ENCODE results near the gene KANK2. TPM values are rescaled to one million over a fixed set of nuclear protein-coding genes. Genes with fewer than 3 reads are reported as not detected.

The KANK2 gene
- total RNA-seq, 2 experiments from 2014 or later: 2.0 to 2.5 TPM

GRCh38 chr19:11236324-11237301, 39.3 kb upstream of the KANK2 start:
- no peak overlapping the region for H3K4me3 Mint-ChIP-seq
- DNase-seq: no peak
- peaks cover 12% of the 10 kb centered on the region for H3K9me3 Mint-ChIP-seq
- no peaks in the 10 kb centered on the region for H3K36me3 Mint-ChIP-seq
- H3K27ac Mint-ChIP-seq: no peak overlapping the region
- ChIA-PET POLR2A (interaction anchor here (0.6 kb wide), 1 partner anchor 49 kb away, joined by 3 read pairs; no protein-coding TSS in a partner anchor), CTCF (no interaction called here)
- H3K27me3 Mint-ChIP-seq: peaks cover 3% of the 10 kb centered on the region
- intact Hi-C loops (cut with micrococcal nuclease): no loop called here
- H3K4me1 Mint-ChIP-seq (ENCODE audit: low read depth): no peaks in the 10 kb centered on the region

- CTCF ChIA-PET: interaction anchor here (1.5 kb wide), 1 partner anchor 9 kb away, joined by 4 read pairs; no protein-coding TSS in a partner anchor
- POLR2A ChIA-PET: no interaction called here
Observed at GRCh38 chr19:11234486-11235075, 37.2 kb upstream of the KANK2 start.

GRCh38 chr19:11233073-11233472, 35.7 kb upstream of the KANK2 start:
- Mint-ChIP-seq H3K36me3 (no peaks in the 10 kb centered on the region), H3K27me3 (no peaks in the 10 kb centered on the region), H3K4me1 (ENCODE audit: low read depth) (no peaks in the 10 kb centered on the region), H3K27ac (no peak overlapping the region), H3K4me3 (no peak overlapping the region), H3K9me3 (peaks cover 3% of the 10 kb centered on the region)
- intact Hi-C loops (cut with micrococcal nuclease): no loop called here
- POLR2A ChIA-PET: no interaction called here
- CTCF ChIA-PET: no interaction called here
- no peak for DNase-seq

More at GRCh38 chr19:11234486-11235075, 37.2 kb upstream of the KANK2 start:
- intact Hi-C loops (cut with micrococcal nuclease): no loop called here
- no peak for DNase-seq
- Mint-ChIP-seq H3K27me3 (no peaks in the 10 kb centered on the region), H3K27ac (no peak overlapping the region), H3K36me3 (no peaks in the 10 kb centered on the region), H3K4me3 (no peak overlapping the region), H3K9me3 (peaks cover 12% of the 10 kb centered on the region), H3K4me1 (ENCODE audit: low read depth) (no peaks in the 10 kb centered on the region)

DNA sequence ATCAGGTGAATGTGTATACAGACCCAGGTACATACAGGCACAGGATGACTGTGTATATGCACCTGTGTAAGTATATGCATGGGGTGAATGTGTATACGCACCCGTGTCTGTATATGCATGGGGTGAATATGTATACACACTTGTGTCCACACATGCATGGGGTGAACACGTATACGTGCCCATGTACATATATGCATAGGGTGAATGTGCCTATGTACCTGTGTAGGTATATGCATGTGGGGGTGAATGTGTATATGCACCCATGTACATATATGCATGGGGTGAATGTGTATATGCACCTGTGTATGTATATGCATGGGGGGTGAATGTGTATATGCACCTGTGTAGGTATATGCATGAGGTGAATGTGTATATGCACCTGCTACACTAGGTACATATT, 35.2 kb upstream of the KANK2 start:
- Mint-ChIP-seq H3K27ac (no peak overlapping the region), H3K9me3 (no peaks in the 10 kb centered on the region), H3K4me1 (ENCODE audit: low read depth) (no peaks in the 10 kb centered on the region), H3K4me3 (no peak overlapping the region), H3K36me3 (no peaks in the 10 kb centered on the region), H3K27me3 (no peaks in the 10 kb centered on the region)
- intact Hi-C loops (cut with micrococcal nuclease): no loop called here
- ChIA-PET POLR2A (no interaction called here), CTCF (no interaction called here)
- DNase-seq: no peak

- intact Hi-C loops (cut with micrococcal nuclease): no loop called here
- no peak overlapping the region for H3K4me3 Mint-ChIP-seq
- no peaks in the 10 kb centered on the region for H3K9me3 Mint-ChIP-seq
- ChIA-PET POLR2A (no interaction called here), CTCF (no interaction called here)
- no peaks in the 10 kb centered on the region for H3K27me3 Mint-ChIP-seq
- no peak overlapping the region for H3K27ac Mint-ChIP-seq
- no peaks in the 10 kb centered on the region for H3K4me1 Mint-ChIP-seq (ENCODE audit: low read depth)
- DNase-seq: no peak
- H3K36me3 Mint-ChIP-seq: no peaks in the 10 kb centered on the region
Observed at GRCh38 chr19:11230621-11231386, 33.5 kb upstream of the KANK2 start.

GRCh38 chr19:11227195-11227886, 30.0 kb upstream of the KANK2 start:
- peak; percentile 30 for DNase-seq
- intact Hi-C loops (cut with micrococcal nuclease): no loop called here
- ChIA-PET POLR2A (no interaction called here), CTCF (interaction anchor here (0.6 to 1.6 kb wide), 2 partner anchors 13 to 16 kb away, joined by 4 read pairs; no protein-coding TSS in a partner anchor)
- Mint-ChIP-seq H3K36me3 (no peaks in the 10 kb centered on the region), H3K9me3 (no peaks in the 10 kb centered on the region), H3K4me1 (ENCODE audit: low read depth) (no peaks in the 10 kb centered on the region), H3K4me3 (no peak overlapping the region), H3K27me3 (no peaks in the 10 kb centered on the region), H3K27ac (no peak overlapping the region)

- Mint-ChIP-seq H3K9me3 (peaks cover under 1% of the 10 kb centered on the region), H3K27ac (no peak overlapping the region), H3K36me3 (peaks cover under 1% of the 10 kb centered on the region), H3K4me3 (no peak overlapping the region), H3K27me3 (no peaks in the 10 kb centered on the region), H3K4me1 (ENCODE audit: low read depth) (no peaks in the 10 kb centered on the region)
- DNase-seq: no peak
- intact Hi-C loops (cut with micrococcal nuclease): no loop called here
- CTCF ChIA-PET: interaction anchor here (1.6 kb wide), 1 partner anchor 17 kb away, joined by 4 read pairs; no protein-coding TSS in a partner anchor
- POLR2A ChIA-PET: no interaction called here
Observed at GRCh38 chr19:11226716-11227166, 29.4 kb upstream of the KANK2 start.

GRCh38 chr19:11225815-11226214, 28.5 kb upstream of the KANK2 start:
- Mint-ChIP-seq H3K4me1 (ENCODE audit: low read depth) (no peaks in the 10 kb centered on the region), H3K4me3 (no peak overlapping the region), H3K36me3 (peaks cover 9% of the 10 kb centered on the region), H3K9me3 (peaks cover 9% of the 10 kb centered on the region), H3K27me3 (no peaks in the 10 kb centered on the region), H3K27ac (no peak overlapping the region)
- CTCF ChIA-PET: no interaction called here
- intact Hi-C loops (cut with micrococcal nuclease): no loop called here
- no peak for DNase-seq
- POLR2A ChIA-PET: interaction anchor here (0.7 kb wide), 1 partner anchor 57 kb away, joined by 3 read pairs; no protein-coding TSS in a partner anchor

DNA sequence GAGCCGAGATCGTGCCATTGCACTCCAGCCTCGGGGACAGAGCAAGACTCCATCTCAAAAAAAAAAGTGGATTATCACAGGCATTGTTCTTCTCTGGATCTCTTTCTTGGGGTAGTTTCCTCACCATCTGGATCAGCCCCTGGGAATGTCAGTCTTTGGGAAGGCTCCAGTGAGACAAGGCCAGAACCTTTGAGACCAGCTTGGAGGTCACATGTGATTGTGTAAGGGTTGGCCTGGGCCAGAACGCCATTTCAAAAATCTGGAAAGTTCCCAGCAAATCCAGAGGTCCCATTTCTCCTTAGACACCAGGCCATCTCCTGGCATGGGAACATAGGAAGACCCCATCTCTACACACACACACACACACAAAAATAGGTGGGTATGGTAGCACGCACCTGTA, 27.8 kb upstream of the KANK2 start:
- ChIA-PET CTCF (no interaction called here), POLR2A (interaction anchor here (0.7 kb wide), 1 partner anchor 58 kb away, joined by 3 read pairs; no protein-coding TSS in a partner anchor)
- intact Hi-C loops (cut with micrococcal nuclease): no loop called here
- no peak overlapping the region for H3K27ac Mint-ChIP-seq
- peaks cover 10% of the 10 kb centered on the region for H3K36me3 Mint-ChIP-seq
- no peak overlapping the region for H3K4me3 Mint-ChIP-seq
- DNase-seq: no peak
- H3K9me3 Mint-ChIP-seq: peaks cover 13% of the 10 kb centered on the region
- peaks cover 1% of the 10 kb centered on the region for H3K27me3 Mint-ChIP-seq
- no peaks in the 10 kb centered on the region for H3K4me1 Mint-ChIP-seq (ENCODE audit: low read depth)

- DNase-seq: no peak
- POLR2A ChIA-PET: no interaction called here
- Mint-ChIP-seq H3K4me1 (ENCODE audit: low read depth) (no peaks in the 10 kb centered on the region), H3K4me3 (no peak overlapping the region), H3K27me3 (peaks cover 1% of the 10 kb centered on the region), H3K9me3 (peaks cover 13% of the 10 kb centered on the region), H3K27ac (no peak overlapping the region), H3K36me3 (peaks cover 10% of the 10 kb centered on the region)
- intact Hi-C loops (cut with micrococcal nuclease): no loop called here
- CTCF ChIA-PET: interaction anchor here (0.6 kb wide), 1 partner anchor 233 kb away, joined by 3 read pairs; no protein-coding TSS in a partner anchor
Observed at GRCh38 chr19:11224429-11224828, 27.1 kb upstream of the KANK2 start.

DNA sequence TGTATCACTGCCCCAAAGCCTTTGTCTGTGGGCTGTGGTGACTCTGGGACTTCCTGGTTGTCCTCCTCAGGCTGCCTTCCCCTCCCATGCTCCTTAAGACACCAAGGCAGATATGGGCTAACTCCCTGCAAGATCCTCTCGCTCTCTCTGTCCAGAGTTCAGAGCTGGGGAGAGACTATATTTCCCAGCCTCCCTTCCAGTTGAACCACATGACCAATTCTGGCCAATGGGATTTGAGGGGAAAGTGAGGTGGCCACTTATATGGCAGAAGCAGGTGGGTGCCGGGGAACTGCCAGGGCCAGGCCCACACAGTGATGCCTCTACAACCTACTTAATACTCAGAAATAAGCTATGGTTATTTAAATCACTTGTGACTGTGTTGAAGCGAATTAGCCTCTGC, 25.9 kb upstream of the KANK2 start:
- Mint-ChIP-seq H3K27ac (no peak overlapping the region), H3K27me3 (peaks cover 1% of the 10 kb centered on the region), H3K36me3 (peaks cover 10% of the 10 kb centered on the region), H3K4me1 (ENCODE audit: low read depth) (no peaks in the 10 kb centered on the region), H3K9me3 (peaks cover 13% of the 10 kb centered on the region), H3K4me3 (no peak overlapping the region)
- intact Hi-C loops (cut with micrococcal nuclease): no loop called here
- no peak for DNase-seq
- ChIA-PET CTCF (no interaction called here), POLR2A (no interaction called here)
